Lung (tissue), 12 donors: ENCODE data around the gene LYPD3. TPM values are rescaled to one million over a fixed set of nuclear protein-coding genes. Genes with fewer than 3 reads are reported as not detected.

Experiments used
- ATAC-seq: fragments of 200-7000 bp; cut with Tn5 transposase; one replicate; pipeline ENCODE4 v1.9.1; 2020; ENCODE audit warnings: moderate number of reproducible peaks; ENCODE audit not compliant: insufficient read depth, low FRiP score
- DNase-seq, 3 donors: peaks; one replicate each; pipeline ENCODE4 v3.0.0-alpha.2; 2013 to 2017
- H3K27ac ChIP-seq, 2 donors: one replicate each; pipeline ENCODE4 v1.5.1; 2013; ENCODE audit warnings: mild to moderate bottlenecking in 2 of 2, moderate library complexity in 2 of 2, control low read depth in 1 of 2, inconsistent platforms in 1 of 2, low read depth in 1 of 2, low read length in 1 of 2
- H3K27me3 ChIP-seq, 3 donors: one replicate each; pipeline ENCODE4 v1.5.1; 2013; ENCODE audit warnings: low read length in 2 of 3; ENCODE audit not compliant: control insufficient read depth in 3 of 3, insufficient read depth in 3 of 3
- H3K36me3 ChIP-seq, 4 donors: one replicate each; pipeline ENCODE4 v1.5.1; 2013; ENCODE audit warnings: low read length in 4 of 4, mild to moderate bottlenecking in 1 of 4, moderate library complexity in 1 of 4; ENCODE audit not compliant: control insufficient read depth in 4 of 4, insufficient read depth in 4 of 4
- H3K4me1 ChIP-seq, 5 donors: one replicate each; pipeline ENCODE4 v1.5.1; 2013; ENCODE audit warnings: low read length in 5 of 5, mild to moderate bottlenecking in 2 of 5, moderate library complexity in 1 of 5; ENCODE audit not compliant: control insufficient read depth in 5 of 5, insufficient read depth in 5 of 5
- H3K4me3 ChIP-seq: one replicate; pipeline ENCODE4 v1.5.1; 2013; ENCODE audit warnings: mild to moderate bottlenecking, control low read depth, moderate library complexity
- H3K9ac ChIP-seq, 2 donors: one replicate each; pipeline ENCODE4 v1.5.1; 2013; ENCODE audit warnings: low read length in 2 of 2, control low read depth in 1 of 2; ENCODE audit not compliant: insufficient read depth in 1 of 2
- H3K9me3 ChIP-seq, 4 donors: one replicate each; pipeline ENCODE4 v1.5.1; 2013; ENCODE audit warnings: low read length in 3 of 4, mild to moderate bottlenecking in 1 of 4, moderate library complexity in 1 of 4; ENCODE audit not compliant: control insufficient read depth in 4 of 4, insufficient read depth in 3 of 4
- WGBS, 2 donors: extraction: QIAGEN DNeasy Blood & Tissue Kit; methylation state at CpG; one replicate each; pipeline ENCODE4 v1.1.7; 2013; 5-methylcytosine and 5-hydroxymethylcytosine counted together
- polyA plus RNA-seq, 2 donors: library from polyadenylated mRNA; stranded (reverse); fragments of 200-250 nt; gene quantifications; one replicate each; pipeline ENCODE4 v1.2.1, GENCODE V29; 2013
- total RNA-seq, 2 donors: library from RNA; depleted of rRNA in 1 of 2; stranded (reverse); fragments of >200 nt in 1 of 2; gene quantifications; one replicate each; pipeline ENCODE4 v1.2.1, GENCODE V29; 2014 to 2021
- TF ChIP-seq, protein P1 (sequence below): IDR thresholded peaks from 2 replicates; pipeline ENCODE4 v1.5.1; 2012; ENCODE audit warnings: mild to moderate bottlenecking; ENCODE audit errors: control extremely low read depth, extremely low read depth
- donor health status: control.
- donor health status: control.
- donor health status: Bipolar disorder and iron deficiency.
- donor health status: healthy.
- donor health status: DM: yes; HTN: yes; CAD: no.

LYPD3 gene
- total and polyA plus RNA-seq, 4 donors, result 0.28 to 1.7 (median 0.95) TPM

DNA sequence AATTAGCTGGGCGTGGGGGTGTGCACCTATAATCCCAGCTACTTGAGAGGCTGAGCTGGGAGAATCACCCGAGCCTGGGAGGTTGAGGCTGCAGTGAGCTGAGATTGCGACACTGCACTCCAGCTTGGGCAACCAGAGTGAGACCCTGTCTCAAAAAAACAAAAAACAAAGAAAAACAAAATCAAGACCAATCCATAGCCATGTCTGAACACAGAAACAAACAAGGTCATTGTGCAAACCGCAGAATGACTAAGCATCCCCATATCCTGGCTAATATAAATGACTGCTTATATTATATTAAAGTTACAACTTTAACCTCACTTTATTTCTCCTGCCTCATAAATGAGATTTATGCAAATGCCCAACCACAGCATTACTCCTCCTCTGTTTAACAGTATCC, 2.3 kb upstream of the LYPD3 start:
- WGBS, 2 donors, result 62 to 71% methylated on average over 4 of the region's 4 CpGs

DNA sequence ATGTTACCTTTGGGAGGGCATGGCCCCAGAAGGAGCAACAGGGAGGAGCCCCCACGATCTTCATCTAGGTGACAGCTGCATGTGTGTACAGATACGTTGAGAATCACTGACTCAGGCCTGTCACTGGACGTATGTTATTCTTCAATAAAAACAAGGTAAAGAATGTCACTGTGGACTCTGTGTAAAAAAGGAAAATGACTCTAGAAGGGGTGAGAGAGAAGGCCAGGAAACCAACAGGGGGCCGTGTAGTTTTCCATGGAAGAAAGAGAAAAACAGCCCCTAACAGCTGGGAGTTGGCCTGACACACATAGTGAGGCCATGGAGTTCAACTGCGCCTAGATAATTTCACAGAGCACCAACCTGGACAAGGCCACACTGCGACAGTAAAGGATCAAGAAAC, 1.9 kb upstream of the LYPD3 start:
- TF ChIP-seq, protein P1, sequence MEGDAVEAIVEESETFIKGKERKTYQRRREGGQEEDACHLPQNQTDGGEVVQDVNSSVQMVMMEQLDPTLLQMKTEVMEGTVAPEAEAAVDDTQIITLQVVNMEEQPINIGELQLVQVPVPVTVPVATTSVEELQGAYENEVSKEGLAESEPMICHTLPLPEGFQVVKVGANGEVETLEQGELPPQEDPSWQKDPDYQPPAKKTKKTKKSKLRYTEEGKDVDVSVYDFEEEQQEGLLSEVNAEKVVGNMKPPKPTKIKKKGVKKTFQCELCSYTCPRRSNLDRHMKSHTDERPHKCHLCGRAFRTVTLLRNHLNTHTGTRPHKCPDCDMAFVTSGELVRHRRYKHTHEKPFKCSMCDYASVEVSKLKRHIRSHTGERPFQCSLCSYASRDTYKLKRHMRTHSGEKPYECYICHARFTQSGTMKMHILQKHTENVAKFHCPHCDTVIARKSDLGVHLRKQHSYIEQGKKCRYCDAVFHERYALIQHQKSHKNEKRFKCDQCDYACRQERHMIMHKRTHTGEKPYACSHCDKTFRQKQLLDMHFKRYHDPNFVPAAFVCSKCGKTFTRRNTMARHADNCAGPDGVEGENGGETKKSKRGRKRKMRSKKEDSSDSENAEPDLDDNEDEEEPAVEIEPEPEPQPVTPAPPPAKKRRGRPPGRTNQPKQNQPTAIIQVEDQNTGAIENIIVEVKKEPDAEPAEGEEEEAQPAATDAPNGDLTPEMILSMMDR, result no peak
- H3K9ac ChIP-seq, result no peak overlapping the region
- peaks cover 0 to 13% (median 11%) of the 10 kb centered on the region in 3 donors for H3K27me3 ChIP-seq
- H3K36me3 ChIP-seq, result no peaks in the 10 kb centered on the region
- ATAC-seq (no peak), DNase-seq (no peak)
- H3K27ac ChIP-seq, result no peak overlapping the region
- H3K4me1 ChIP-seq, result peaks cover 0 to 11% (median 0%) of the 10 kb centered on the region in 5 donors
- H3K9me3 ChIP-seq, result no peaks in the 10 kb centered on the region
- 84 to 87% methylated on average over 6 of the region's 6 CpGs for WGBS, 2 donors
- H3K4me3 ChIP-seq, result no peak overlapping the region

More for the DNA sequence above, 2.3 kb upstream of the LYPD3 start:
- H3K4me1 ChIP-seq, result peaks cover 0 to 14% (median 0%) of the 10 kb centered on the region in 5 donors
- no peak overlapping the region for H3K27ac ChIP-seq
- no peak overlapping the region for H3K9ac ChIP-seq
- no peak overlapping the region for H3K4me3 ChIP-seq
- ATAC-seq (no peak), DNase-seq (no peak)
- no peaks in the 10 kb centered on the region for H3K9me3 ChIP-seq
- TF ChIP-seq, protein P1, result no peak
- peaks cover 0 to 13% (median 11%) of the 10 kb centered on the region in 3 donors for H3K27me3 ChIP-seq
- no peaks in the 10 kb centered on the region for H3K36me3 ChIP-seq

DNA sequence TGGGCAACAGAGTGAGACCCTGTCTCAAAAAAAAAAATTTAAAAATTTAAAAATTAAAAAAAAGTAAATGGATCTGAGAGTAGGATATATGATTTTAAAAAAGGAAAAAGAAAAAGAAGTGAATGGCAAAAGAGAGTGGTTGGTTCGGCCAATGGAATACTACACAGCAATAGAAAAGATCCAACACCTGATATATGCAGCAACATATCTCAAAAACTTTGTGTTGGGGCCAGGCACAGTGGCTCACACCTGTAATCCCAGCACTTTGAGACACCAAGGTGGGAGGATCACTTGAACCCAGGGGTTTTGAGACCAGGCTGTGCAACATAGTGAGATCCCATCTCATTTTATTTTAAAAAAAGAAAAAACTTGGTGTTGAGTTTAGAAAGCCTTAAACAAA, 1.4 kb upstream of the LYPD3 start:
- TF ChIP-seq, protein P1, result no peak
- peaks cover 0 to 11% (median 0%) of the 10 kb centered on the region in 5 donors for H3K4me1 ChIP-seq
- DNase-seq (no peak), ATAC-seq (no peak)
- peaks cover 0 to 13% (median 11%) of the 10 kb centered on the region in 3 donors for H3K27me3 ChIP-seq
- no peaks in the 10 kb centered on the region for H3K9me3 ChIP-seq
- 100% methylated on average over 1 of the region's 1 CpG for WGBS, 2 donors
- no peak overlapping the region for H3K27ac ChIP-seq
- H3K4me3 ChIP-seq, result no peak overlapping the region
- no peaks in the 10 kb centered on the region for H3K36me3 ChIP-seq
- H3K9ac ChIP-seq, result no peak overlapping the region
